ENCODE measurements around the gene PAK6.

DNA sequence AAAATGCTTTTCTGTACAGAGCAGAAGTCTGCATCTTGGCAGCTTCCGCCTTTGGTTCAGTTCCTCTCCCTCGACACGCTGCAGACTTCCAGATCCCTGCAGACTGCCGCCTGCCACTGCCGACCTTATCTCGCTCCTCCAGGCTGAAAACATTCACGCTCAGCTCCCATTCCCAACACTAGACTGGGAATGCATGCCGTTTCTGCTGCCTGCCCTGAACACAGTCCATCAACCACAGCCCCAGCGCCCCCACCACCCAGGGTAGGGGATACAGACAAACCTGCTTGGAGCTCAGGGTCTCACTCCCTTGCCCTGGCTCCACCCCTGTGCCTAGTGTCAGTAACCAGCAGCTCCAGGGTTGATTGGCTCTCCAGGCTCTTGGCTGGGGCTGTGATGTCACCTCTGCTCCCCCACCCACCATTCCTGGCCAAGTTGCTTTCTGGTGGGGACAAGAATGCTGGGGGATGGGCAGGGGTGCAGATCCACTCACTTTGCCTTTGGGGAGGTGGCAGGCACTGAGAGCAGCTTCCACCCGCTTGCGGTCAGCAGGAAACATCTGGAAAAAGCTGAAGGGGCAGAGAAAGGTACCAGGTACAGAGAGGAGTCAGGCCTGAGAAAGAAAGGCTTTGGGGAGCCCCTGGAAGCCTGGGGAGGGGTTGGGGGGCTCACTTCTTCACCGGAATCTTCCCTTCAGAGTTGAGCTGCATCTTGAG lies 62.8 kb downstream of the PAK6 start:
- TF ChIP-seq GTF2F1 (IDR thresholded peaks at IDR 0.05; ENCODE audit: low read depth, low read length) (no peak), JUNB (CRISPR knock-in tag; conservative IDR thresholded peaks at IDR 0.05) (no peak), PHF8 (IDR thresholded peaks at IDR 0.05; ENCODE audit: borderline replicate concordance, low read length) (no peak), PCBP1 (IDR thresholded peaks at IDR 0.05; ENCODE audit: low read depth, low read length, poor library complexity, severe bottlenecking) (no peak), POLR2A (conservative IDR thresholded peaks at IDR 0.05) (no peak), MEIS2 (IDR thresholded peaks at IDR 0.05; ENCODE audit: partially characterized antibody) (no peak)
- TF ChIP-seq, protein P1, sequence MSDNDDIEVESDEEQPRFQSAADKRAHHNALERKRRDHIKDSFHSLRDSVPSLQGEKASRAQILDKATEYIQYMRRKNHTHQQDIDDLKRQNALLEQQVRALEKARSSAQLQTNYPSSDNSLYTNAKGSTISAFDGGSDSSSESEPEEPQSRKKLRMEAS (CRISPR knock-in tag; IDR thresholded peaks at IDR 0.05): no peak
- TF ChIP-seq, protein P2, sequence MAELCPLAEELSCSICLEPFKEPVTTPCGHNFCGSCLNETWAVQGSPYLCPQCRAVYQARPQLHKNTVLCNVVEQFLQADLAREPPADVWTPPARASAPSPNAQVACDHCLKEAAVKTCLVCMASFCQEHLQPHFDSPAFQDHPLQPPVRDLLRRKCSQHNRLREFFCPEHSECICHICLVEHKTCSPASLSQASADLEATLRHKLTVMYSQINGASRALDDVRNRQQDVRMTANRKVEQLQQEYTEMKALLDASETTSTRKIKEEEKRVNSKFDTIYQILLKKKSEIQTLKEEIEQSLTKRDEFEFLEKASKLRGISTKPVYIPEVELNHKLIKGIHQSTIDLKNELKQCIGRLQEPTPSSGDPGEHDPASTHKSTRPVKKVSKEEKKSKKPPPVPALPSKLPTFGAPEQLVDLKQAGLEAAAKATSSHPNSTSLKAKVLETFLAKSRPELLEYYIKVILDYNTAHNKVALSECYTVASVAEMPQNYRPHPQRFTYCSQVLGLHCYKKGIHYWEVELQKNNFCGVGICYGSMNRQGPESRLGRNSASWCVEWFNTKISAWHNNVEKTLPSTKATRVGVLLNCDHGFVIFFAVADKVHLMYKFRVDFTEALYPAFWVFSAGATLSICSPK (IDR thresholded peaks at IDR 0.05; ENCODE audit: borderline replicate concordance): no peak

Data from K562 (cell line).